Activated naive CD8-positive, alpha-beta T cell (primary cell): ENCODE measurements around the gene ST3GAL6.
A peak's percentile ranks its signal among the peaks of the same experiment; 100 is the strongest.

Experiments
- H3K27ac Mint-ChIP-seq: one replicate; pipeline ENCODE4 v1.8.0; 2021; ENCODE audit warnings: mixed read lengths
- H3K27me3 Mint-ChIP-seq: one replicate; pipeline ENCODE4 v1.8.0; 2021; ENCODE audit warnings: mixed read lengths
- H3K36me3 Mint-ChIP-seq: one replicate; pipeline ENCODE4 v1.8.0; 2021; ENCODE audit warnings: mixed read lengths
- H3K4me1 Mint-ChIP-seq: one replicate; pipeline ENCODE4 v1.8.0; 2021; ENCODE audit warnings: low read depth, mixed read lengths
- H3K4me3 Mint-ChIP-seq: one replicate; pipeline ENCODE4 v1.8.0; 2021; ENCODE audit warnings: mild to moderate bottlenecking, mixed read lengths
- H3K9me3 Mint-ChIP-seq: one replicate; pipeline ENCODE4 v1.8.0; 2021; ENCODE audit warnings: low read depth, mixed read lengths

Gene ST3GAL6

GRCh38 chr3:98733812-98734281, 29.3 kb upstream of the ST3GAL6 start:
- Mint-ChIP-seq H3K4me1 (peaks cover 15% of the 10 kb centered on the region), H3K27ac (no peak overlapping the region), H3K4me3 (peak overlapping the region; percentile 83), H3K36me3 (no peaks in the 10 kb centered on the region), H3K27me3 (peaks cover 39% of the 10 kb centered on the region), H3K9me3 (no peaks in the 10 kb centered on the region)

GRCh38 chr3:98734306-98734705, 28.8 kb upstream of the ST3GAL6 start:
- Mint-ChIP-seq H3K9me3 (no peaks in the 10 kb centered on the region), H3K36me3 (no peaks in the 10 kb centered on the region), H3K4me1 (peaks cover 15% of the 10 kb centered on the region), H3K4me3 (peak overlapping the region; percentile 83), H3K27ac (no peak overlapping the region), H3K27me3 (peaks cover 39% of the 10 kb centered on the region)

DNA sequence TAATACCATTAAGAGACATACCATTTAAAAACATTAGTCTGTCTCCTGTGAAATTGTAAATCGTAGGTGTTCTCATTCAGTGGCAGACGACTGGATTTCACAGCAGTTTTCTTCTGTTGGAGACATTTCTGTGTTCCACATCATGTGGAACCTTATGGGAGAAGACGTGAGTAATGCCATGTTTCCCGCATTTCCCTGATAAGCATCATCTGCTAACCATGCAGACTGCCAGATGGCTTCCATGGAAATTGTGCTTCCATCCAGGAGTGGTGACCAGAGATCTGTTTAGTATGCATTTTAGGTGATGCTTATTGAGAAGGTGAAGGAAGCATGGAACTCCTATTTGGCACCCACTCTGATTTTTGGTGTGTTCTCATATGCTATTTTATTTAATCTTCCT, 28.4 kb upstream of the ST3GAL6 start:
- Mint-ChIP-seq H3K27me3 (peaks cover 36% of the 10 kb centered on the region), H3K9me3 (no peaks in the 10 kb centered on the region), H3K4me3 (no peak overlapping the region), H3K36me3 (no peaks in the 10 kb centered on the region), H3K27ac (no peak overlapping the region), H3K4me1 (peaks cover 15% of the 10 kb centered on the region)

GRCh38 chr3:98735296-98735695, 27.8 kb upstream of the ST3GAL6 start:
- Mint-ChIP-seq H3K4me3 (no peak overlapping the region), H3K36me3 (no peaks in the 10 kb centered on the region), H3K9me3 (no peaks in the 10 kb centered on the region), H3K27ac (no peak overlapping the region), H3K4me1 (peaks cover 15% of the 10 kb centered on the region), H3K27me3 (peaks cover 37% of the 10 kb centered on the region)

- H3K4me1 Mint-ChIP-seq: peaks cover 15% of the 10 kb centered on the region
- no peak overlapping the region for H3K27ac Mint-ChIP-seq
- H3K36me3 Mint-ChIP-seq: no peaks in the 10 kb centered on the region
- no peak overlapping the region for H3K4me3 Mint-ChIP-seq
- H3K9me3 Mint-ChIP-seq: no peaks in the 10 kb centered on the region
- H3K27me3 Mint-ChIP-seq: peaks cover 34% of the 10 kb centered on the region
Observed at GRCh38 chr3:98735761-98736269, 27.3 kb upstream of the ST3GAL6 start.

DNA sequence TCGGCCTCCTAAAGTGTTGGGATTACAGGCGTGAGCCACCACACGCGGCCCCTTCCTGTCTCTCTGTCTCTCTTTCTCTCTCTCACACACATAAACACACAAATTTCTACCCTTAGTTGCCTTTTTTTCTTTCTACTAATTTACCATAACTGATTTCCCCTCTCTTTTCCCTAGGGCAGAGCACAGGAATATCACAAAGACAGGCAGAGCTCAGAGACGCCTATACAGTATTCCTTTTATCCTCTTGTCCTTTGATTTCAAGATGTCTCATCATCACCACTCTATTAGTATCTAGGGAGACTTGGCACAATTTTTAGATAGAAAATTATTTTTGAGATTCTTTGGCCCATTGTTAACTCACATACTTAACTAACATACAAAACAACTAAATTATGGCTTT, 25.8 kb upstream of the ST3GAL6 start:
- no peak overlapping the region for H3K4me3 Mint-ChIP-seq
- H3K27me3 Mint-ChIP-seq: peaks cover 29% of the 10 kb centered on the region
- H3K36me3 Mint-ChIP-seq: no peaks in the 10 kb centered on the region
- peaks cover 11% of the 10 kb centered on the region for H3K4me1 Mint-ChIP-seq
- no peak overlapping the region for H3K27ac Mint-ChIP-seq
- H3K9me3 Mint-ChIP-seq: no peaks in the 10 kb centered on the region

GRCh38 chr3:98739266-98739665, 23.9 kb upstream of the ST3GAL6 start:
- no peak overlapping the region for H3K4me3 Mint-ChIP-seq
- no peaks in the 10 kb centered on the region for H3K36me3 Mint-ChIP-seq
- no peaks in the 10 kb centered on the region for H3K9me3 Mint-ChIP-seq
- H3K27ac Mint-ChIP-seq: no peak overlapping the region
- peaks cover 21% of the 10 kb centered on the region for H3K27me3 Mint-ChIP-seq
- no peaks in the 10 kb centered on the region for H3K4me1 Mint-ChIP-seq

GRCh38 chr3:98740324-98740723, 22.8 kb upstream of the ST3GAL6 start:
- Mint-ChIP-seq H3K4me1 (no peaks in the 10 kb centered on the region), H3K4me3 (no peak overlapping the region)

GRCh38 chr3:98741121-98741716, 21.9 kb upstream of the ST3GAL6 start:
- H3K4me1 Mint-ChIP-seq: no peaks in the 10 kb centered on the region
- H3K27ac Mint-ChIP-seq: no peak overlapping the region
- no peaks in the 10 kb centered on the region for H3K9me3 Mint-ChIP-seq
- no peak overlapping the region for H3K4me3 Mint-ChIP-seq
- no peaks in the 10 kb centered on the region for H3K36me3 Mint-ChIP-seq
- H3K27me3 Mint-ChIP-seq: peaks cover 13% of the 10 kb centered on the region

More at GRCh38 chr3:98740324-98740723, 22.8 kb upstream of the ST3GAL6 start:
- H3K9me3 Mint-ChIP-seq: no peaks in the 10 kb centered on the region
- no peaks in the 10 kb centered on the region for H3K36me3 Mint-ChIP-seq
- H3K27me3 Mint-ChIP-seq: peaks cover 13% of the 10 kb centered on the region
- no peak overlapping the region for H3K27ac Mint-ChIP-seq

DNA sequence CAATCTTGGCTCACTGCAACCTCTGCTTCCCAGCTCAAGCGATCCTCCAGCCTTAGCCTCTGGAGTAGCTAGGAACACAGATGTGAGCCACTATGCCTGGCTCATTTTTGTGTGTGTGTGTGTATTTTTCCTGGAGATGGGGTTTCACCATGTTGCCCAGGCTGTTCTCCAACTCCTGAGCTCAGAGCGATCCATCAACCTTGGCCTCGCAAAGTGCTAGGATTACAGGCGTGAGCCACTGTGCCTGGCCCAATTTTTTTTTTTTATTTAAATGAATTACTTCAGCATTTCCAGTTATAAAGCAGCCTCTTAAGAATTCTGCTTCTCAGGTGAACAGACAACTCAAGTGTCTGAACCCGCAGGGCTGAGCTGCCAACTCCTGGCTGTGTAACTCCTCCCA, 20.1 kb upstream of the ST3GAL6 start:
- Mint-ChIP-seq H3K4me3 (no peak overlapping the region), H3K9me3 (no peaks in the 10 kb centered on the region), H3K36me3 (no peaks in the 10 kb centered on the region), H3K27ac (no peak overlapping the region), H3K27me3 (peaks cover 17% of the 10 kb centered on the region), H3K4me1 (no peaks in the 10 kb centered on the region)

DNA sequence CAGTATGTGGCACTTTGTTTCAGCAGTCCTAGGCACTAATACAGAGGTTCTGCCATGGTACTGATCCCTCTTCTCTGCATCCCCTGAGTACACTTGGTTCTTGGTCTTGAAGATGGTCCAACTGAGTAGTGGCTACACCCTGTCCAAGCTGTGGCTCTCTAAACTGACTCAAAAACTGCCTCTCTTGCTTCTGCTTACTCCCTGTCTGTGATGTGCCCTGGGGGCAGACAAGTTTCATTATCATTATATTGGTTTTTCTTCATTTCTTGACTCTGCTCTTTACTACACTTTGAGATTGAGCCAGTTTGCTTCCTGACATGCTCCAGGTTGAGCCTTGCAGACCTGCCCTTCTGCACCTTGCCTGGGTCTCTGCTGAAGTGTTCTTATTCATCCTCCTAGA, 18.9 kb upstream of the ST3GAL6 start:
- H3K27ac Mint-ChIP-seq: no peak overlapping the region
- no peaks in the 10 kb centered on the region for H3K9me3 Mint-ChIP-seq
- no peak overlapping the region for H3K4me3 Mint-ChIP-seq

GRCh38 chr3:98745718-98746117, 17.4 kb upstream of the ST3GAL6 start:
- Mint-ChIP-seq H3K9me3 (no peaks in the 10 kb centered on the region), H3K4me3 (no peak overlapping the region), H3K36me3 (no peaks in the 10 kb centered on the region), H3K27ac (no peak overlapping the region), H3K4me1 (no peaks in the 10 kb centered on the region), H3K27me3 (peaks cover 17% of the 10 kb centered on the region)

More for the DNA sequence above, 18.9 kb upstream of the ST3GAL6 start:
- Mint-ChIP-seq H3K36me3 (no peaks in the 10 kb centered on the region), H3K4me1 (no peaks in the 10 kb centered on the region), H3K27me3 (peaks cover 19% of the 10 kb centered on the region)

GRCh38 chr3:98746122-98746521, 17.0 kb upstream of the ST3GAL6 start:
- no peak overlapping the region for H3K27ac Mint-ChIP-seq
- no peaks in the 10 kb centered on the region for H3K36me3 Mint-ChIP-seq
- H3K9me3 Mint-ChIP-seq: no peaks in the 10 kb centered on the region
- H3K27me3 Mint-ChIP-seq: peaks cover 17% of the 10 kb centered on the region
- no peak overlapping the region for H3K4me3 Mint-ChIP-seq
- H3K4me1 Mint-ChIP-seq: no peaks in the 10 kb centered on the region

- Mint-ChIP-seq H3K27ac (no peak overlapping the region), H3K9me3 (no peaks in the 10 kb centered on the region), H3K4me3 (no peak overlapping the region), H3K27me3 (peaks cover 17% of the 10 kb centered on the region), H3K4me1 (no peaks in the 10 kb centered on the region), H3K36me3 (no peaks in the 10 kb centered on the region)
Observed at GRCh38 chr3:98746882-98747281, 16.3 kb upstream of the ST3GAL6 start.

GRCh38 chr3:98750276-98750919, 12.7 kb upstream of the ST3GAL6 start:
- H3K27me3 Mint-ChIP-seq: peaks cover 15% of the 10 kb centered on the region
- no peaks in the 10 kb centered on the region for H3K36me3 Mint-ChIP-seq
- H3K4me1 Mint-ChIP-seq: no peaks in the 10 kb centered on the region
- no peak overlapping the region for H3K4me3 Mint-ChIP-seq
- H3K27ac Mint-ChIP-seq: no peak overlapping the region
- H3K9me3 Mint-ChIP-seq: no peaks in the 10 kb centered on the region

DNA sequence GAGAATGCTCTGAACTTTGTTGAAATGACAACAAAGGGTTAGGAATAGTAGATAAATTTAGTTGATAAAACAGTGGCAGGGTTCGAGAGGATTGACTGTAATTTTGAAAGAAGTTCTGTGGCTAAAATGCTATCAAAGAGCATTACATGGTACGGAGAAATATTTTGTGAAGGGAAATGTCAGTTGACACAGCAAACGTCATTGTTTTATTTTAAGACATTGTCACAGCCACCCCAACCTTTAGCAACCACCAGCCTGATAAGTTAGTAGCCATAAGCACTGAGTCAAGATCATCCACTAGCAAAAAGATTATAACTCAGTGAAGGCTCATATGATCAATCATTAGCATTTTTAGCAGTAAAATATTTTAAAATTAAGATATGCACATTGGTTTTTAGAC, 8.7 kb upstream of the ST3GAL6 start:
- Mint-ChIP-seq H3K4me3 (no peak overlapping the region), H3K9me3 (no peaks in the 10 kb centered on the region), H3K27me3 (peaks cover 2% of the 10 kb centered on the region), H3K27ac (no peak overlapping the region), H3K36me3 (no peaks in the 10 kb centered on the region), H3K4me1 (no peaks in the 10 kb centered on the region)
